ENCODE measurements around the gene CALB2. TPM values are rescaled to one million over a fixed set of nuclear protein-coding genes. Genes with fewer than 3 reads are reported as not detected.

Gene CALB2
- total and polyA plus RNA-seq, 2 donors (not counting 3 experiments of a cell fraction or from before 2014, with no cell fraction given) = not detected

DNA sequence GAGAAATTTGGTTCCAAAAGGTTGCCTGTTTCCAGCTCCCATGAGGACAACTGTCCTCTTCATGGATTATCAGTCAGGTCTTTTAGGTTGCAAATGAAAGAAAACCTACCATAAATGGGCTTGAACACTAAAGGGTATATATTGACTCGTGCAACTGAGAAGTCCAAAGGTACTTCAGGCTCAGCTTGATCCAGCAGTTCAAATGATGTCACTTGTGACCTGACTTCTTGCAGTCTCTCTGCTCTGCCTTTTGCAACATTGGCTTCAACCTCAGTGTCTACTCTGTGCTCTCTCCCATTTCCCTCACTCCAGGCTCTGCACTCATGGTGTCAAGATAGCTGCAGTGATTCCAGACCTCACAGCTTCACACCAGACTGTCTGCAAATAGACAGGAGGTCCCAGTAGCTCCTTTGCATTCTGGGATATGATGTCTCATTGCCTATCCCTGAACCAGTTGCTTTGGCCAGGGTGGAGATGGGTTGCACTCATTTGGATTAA is 5.5 kb upstream of the CALB2 start:
- CTCF ChIA-PET = interaction anchor here (1.4 to 6.3 kb wide), 2 partner anchors 15 to 42 kb away, joined by 5 to 36 read pairs; no protein-coding TSS in a partner anchor
- FAIRE-seq = no peak
- dilution Hi-C loops (cut with MboI; ENCODE audit: extremely low pct_ligation_motif_present, low sequenced_read_pairs) = no loop called here

More for the DNA sequence above, 5.5 kb upstream of the CALB2 start:
- intact Hi-C loops (cut with micrococcal nuclease) = no loop called here
- no peak for DNase-seq (ENCODE audit: low read depth, low spot score)
- no peaks in the 10 kb centered on the region for H4K20me1 ChIP-seq (replicated peaks; ENCODE audit: control insufficient read depth, extremely low read depth, insufficient read depth, low read length)
- no peak overlapping the region for H3K4me2 ChIP-seq (ENCODE audit: insufficient read depth, low read length)
- H3K27ac ChIP-seq (ENCODE audit: insufficient read depth, low read depth, low read length) = no peak overlapping the region
- H3K4me3 ChIP-seq (replicated peaks in 1 of 3; ENCODE audit: insufficient read depth in 1 of 3, low read depth in 1 of 3, low read length in 3 of 3) = no peak overlapping the region
- no peaks in the 10 kb centered on the region for H3K36me3 ChIP-seq (ENCODE audit: control insufficient read depth in 2 of 2, extremely low read depth in 1 of 2, insufficient read depth in 2 of 2, low read length in 2 of 2)
- no peak overlapping the region for H3K9ac ChIP-seq (replicated peaks; ENCODE audit: extremely low read depth, insufficient read depth, low read length)
- no peaks in the 10 kb centered on the region for H3K79me2 ChIP-seq (ENCODE audit: control insufficient read depth, insufficient read depth, low read length)
- H3K9me3 ChIP-seq (replicated peaks; ENCODE audit: control insufficient read depth, insufficient read depth, low read length) = no peaks in the 10 kb centered on the region
- POLR2A ChIA-PET = no interaction called here
- H3K27me3 ChIP-seq (ENCODE audit: control insufficient read depth in 2 of 2, insufficient read depth in 2 of 2, low read length in 2 of 2) = no peaks in the 10 kb centered on the region
- H2AFZ ChIP-seq (ENCODE audit: low read depth, low read length) = no peak overlapping the region
- no peak for TF ChIP-seq EZH2 (IDR thresholded peaks at IDR 0.05; ENCODE audit: borderline replicate concordance, low read depth, low read length, severe bottlenecking)
- TF ChIP-seq GATA2 (IDR thresholded peaks at IDR 0.05; ENCODE audit: insufficient read depth, insufficient read length, low read depth, low read length) = no peak
- no peak for TF ChIP-seq POLR2AphosphoS5 (IDR thresholded peaks at IDR 0.05; ENCODE audit: insufficient read depth, low read depth, low read length)
- no peak for TF ChIP-seq JUN (IDR thresholded peaks at IDR 0.05; ENCODE audit: borderline replicate concordance, insufficient read depth, insufficient read length, low read depth)
- no peak for TF ChIP-seq FOS (IDR thresholded peaks at IDR 0.05; ENCODE audit: borderline replicate concordance, insufficient read depth, low read length)
- TF ChIP-seq MYC (IDR thresholded peaks at IDR 0.05; ENCODE audit: low read depth, low read length) = no peak
- TF ChIP-seq, protein P1, sequence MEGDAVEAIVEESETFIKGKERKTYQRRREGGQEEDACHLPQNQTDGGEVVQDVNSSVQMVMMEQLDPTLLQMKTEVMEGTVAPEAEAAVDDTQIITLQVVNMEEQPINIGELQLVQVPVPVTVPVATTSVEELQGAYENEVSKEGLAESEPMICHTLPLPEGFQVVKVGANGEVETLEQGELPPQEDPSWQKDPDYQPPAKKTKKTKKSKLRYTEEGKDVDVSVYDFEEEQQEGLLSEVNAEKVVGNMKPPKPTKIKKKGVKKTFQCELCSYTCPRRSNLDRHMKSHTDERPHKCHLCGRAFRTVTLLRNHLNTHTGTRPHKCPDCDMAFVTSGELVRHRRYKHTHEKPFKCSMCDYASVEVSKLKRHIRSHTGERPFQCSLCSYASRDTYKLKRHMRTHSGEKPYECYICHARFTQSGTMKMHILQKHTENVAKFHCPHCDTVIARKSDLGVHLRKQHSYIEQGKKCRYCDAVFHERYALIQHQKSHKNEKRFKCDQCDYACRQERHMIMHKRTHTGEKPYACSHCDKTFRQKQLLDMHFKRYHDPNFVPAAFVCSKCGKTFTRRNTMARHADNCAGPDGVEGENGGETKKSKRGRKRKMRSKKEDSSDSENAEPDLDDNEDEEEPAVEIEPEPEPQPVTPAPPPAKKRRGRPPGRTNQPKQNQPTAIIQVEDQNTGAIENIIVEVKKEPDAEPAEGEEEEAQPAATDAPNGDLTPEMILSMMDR (IDR thresholded peaks at IDR 0.05; ENCODE audit: extremely low read depth in 1 of 2, insufficient read depth in 1 of 2, low read depth in 1 of 2, low read length in 2 of 2) = no peak
- TF ChIP-seq, protein P2, sequence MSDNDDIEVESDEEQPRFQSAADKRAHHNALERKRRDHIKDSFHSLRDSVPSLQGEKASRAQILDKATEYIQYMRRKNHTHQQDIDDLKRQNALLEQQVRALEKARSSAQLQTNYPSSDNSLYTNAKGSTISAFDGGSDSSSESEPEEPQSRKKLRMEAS (IDR thresholded peaks at IDR 0.05; ENCODE audit: insufficient read depth, insufficient read length) = no peak
- no peak for TF ChIP-seq POLR2A (IDR thresholded peaks at IDR 0.05; ENCODE audit: low read depth, low read length)
- no peaks in the 10 kb centered on the region for H3K4me1 ChIP-seq (ENCODE audit: control insufficient read depth, extremely low read depth, insufficient read depth, low read length)
- no TSS peak for BruUV-seq (replicated peaks)
- H3K9me1 ChIP-seq (replicated peaks; ENCODE audit: control insufficient read depth, extremely low read depth, insufficient read depth, low read length) = no peaks in the 10 kb centered on the region
